T-helper 2 cell treated with Interferon-gamma antibody and Interleukin-4, amounts not matched to agents 5 μg/mL and 100 μg/mL, for 36 hours (primary cell): ENCODE measurements around the gene COL4A2.

ENCODE experiments used
- DNase-seq: peaks from one replicate; pipeline ENCODE4 v3.0.0; 2021; ENCODE audit warnings: low spot score
- H3K27ac Mint-ChIP-seq: one replicate; pipeline ENCODE4 v1.8.0; 2021; ENCODE audit warnings: mild to moderate bottlenecking, mixed read lengths
- H3K27me3 Mint-ChIP-seq: one replicate; pipeline ENCODE4 v1.8.0; 2021; ENCODE audit warnings: low read depth, mixed read lengths
- H3K36me3 Mint-ChIP-seq: one replicate; pipeline ENCODE4 v1.8.0; 2021; ENCODE audit warnings: low read depth, mixed read lengths
- H3K4me1 Mint-ChIP-seq: one replicate; pipeline ENCODE4 v1.8.0; 2021; ENCODE audit warnings: low read depth, mixed read lengths
- H3K4me3 Mint-ChIP-seq: one replicate; pipeline ENCODE4 v1.8.0; 2022; ENCODE audit warnings: mild to moderate bottlenecking, moderate library complexity, mixed read lengths
- H3K9me3 Mint-ChIP-seq: one replicate; pipeline ENCODE4 v1.8.0; 2021; ENCODE audit warnings: mixed read lengths

The COL4A2 gene

DNA sequence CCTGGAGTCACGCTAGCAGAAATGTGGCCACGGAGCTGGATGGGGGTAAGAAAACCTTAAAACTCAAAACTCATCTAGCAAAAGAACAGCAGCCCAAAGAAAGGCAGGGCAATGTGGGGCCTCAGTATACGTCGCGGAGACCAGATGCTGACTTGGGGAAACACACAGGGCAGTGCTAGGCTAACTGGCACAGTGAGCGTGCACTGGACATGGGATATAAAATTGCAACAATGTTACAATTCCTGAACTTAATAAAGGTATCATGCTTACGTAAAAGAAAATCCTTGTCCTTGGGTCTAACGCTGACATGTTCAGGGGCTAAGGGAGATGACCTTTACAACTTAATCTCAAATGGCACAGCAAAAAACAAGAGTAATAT lies 40.7 kb upstream of the COL4A2 start:
- no peaks in the 10 kb centered on the region for H3K36me3 Mint-ChIP-seq
- no peaks in the 10 kb centered on the region for H3K9me3 Mint-ChIP-seq
- H3K4me1 Mint-ChIP-seq = no peaks in the 10 kb centered on the region
- no peak for DNase-seq
- no peak overlapping the region for H3K4me3 Mint-ChIP-seq
- peaks cover 14% of the 10 kb centered on the region for H3K27me3 Mint-ChIP-seq
- H3K27ac Mint-ChIP-seq = no peak overlapping the region

DNA sequence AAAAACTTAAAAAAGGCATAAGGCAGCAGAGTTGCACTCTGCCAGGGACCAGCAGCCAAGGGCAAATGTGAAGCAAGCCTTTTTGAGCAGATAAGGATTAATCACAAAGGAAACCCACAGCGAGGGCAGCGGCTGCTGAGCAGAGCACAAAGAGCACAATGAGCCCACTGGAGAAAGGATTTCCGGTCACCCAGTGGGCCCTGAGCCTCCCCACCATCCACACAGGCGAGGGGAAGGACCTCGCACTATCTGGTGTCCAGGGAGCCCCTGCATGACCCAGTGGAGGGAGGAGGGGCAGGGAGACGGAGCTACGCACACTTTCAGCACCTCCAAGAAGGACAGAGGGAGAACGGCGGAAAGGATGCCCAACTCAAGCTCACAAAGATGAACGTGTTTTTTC lies 40.1 kb upstream of the COL4A2 start:
- Mint-ChIP-seq H3K4me1 (no peaks in the 10 kb centered on the region), H3K4me3 (no peak overlapping the region), H3K27ac (no peak overlapping the region), H3K36me3 (no peaks in the 10 kb centered on the region), H3K27me3 (peaks cover 14% of the 10 kb centered on the region), H3K9me3 (no peaks in the 10 kb centered on the region)
- DNase-seq = no peak

DNA sequence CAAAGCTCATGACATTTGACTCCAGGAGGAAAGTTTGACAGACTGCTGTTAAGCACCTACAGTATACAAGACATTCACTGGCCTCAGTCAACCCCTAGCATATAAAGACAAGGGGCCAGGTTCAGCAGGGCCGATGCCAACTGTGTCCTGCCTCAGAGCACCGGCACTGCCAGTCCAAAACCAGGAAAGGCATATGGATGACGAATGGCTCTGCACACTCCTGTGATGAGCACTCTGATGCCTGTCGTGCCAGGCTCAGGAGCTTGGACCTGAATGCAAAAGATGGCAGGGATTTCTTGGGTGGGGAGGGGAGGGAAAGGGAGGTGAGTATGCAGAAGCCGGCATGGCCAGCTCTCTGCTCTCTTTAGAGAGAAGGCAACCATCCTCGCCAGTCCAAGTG lies 39.0 kb upstream of the COL4A2 start:
- Mint-ChIP-seq H3K27ac (no peak overlapping the region), H3K36me3 (no peaks in the 10 kb centered on the region), H3K9me3 (no peaks in the 10 kb centered on the region), H3K4me3 (no peak overlapping the region), H3K27me3 (peaks cover 13% of the 10 kb centered on the region), H3K4me1 (no peaks in the 10 kb centered on the region)
- no peak for DNase-seq

DNA sequence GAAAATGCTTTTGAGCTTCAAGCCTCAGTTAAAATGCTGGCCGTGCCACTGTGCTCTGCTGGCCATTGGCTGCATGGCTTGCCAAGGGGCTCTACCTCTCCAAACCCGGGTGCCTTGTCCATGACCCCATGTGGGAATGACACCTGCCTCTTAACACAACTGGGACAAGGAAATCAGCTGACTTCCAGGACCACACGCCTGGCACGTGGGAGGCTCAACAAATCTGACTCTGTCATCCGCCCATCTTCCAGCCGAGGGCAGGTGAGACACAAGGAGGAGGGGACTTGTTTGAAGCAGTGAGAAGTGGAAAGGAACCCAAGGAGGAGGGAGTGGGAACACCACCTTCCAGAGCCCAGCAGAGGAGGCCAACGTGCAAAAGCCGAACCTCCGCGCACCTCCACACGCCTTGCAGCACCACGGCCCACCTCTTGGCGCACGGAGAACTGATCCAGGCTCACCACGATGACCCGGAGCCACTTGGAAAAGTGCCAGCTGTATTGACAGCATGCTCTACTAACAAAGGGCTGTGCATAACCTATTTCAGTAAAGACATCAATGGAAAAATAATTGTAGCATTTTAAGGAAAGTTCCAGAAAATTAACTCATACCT lies 38.4 kb upstream of the COL4A2 start:
- Mint-ChIP-seq H3K9me3 (no peaks in the 10 kb centered on the region), H3K36me3 (no peaks in the 10 kb centered on the region), H3K27me3 (peaks cover 14% of the 10 kb centered on the region), H3K27ac (no peak overlapping the region), H3K4me3 (no peak overlapping the region), H3K4me1 (no peaks in the 10 kb centered on the region)
- DNase-seq = no peak

DNA sequence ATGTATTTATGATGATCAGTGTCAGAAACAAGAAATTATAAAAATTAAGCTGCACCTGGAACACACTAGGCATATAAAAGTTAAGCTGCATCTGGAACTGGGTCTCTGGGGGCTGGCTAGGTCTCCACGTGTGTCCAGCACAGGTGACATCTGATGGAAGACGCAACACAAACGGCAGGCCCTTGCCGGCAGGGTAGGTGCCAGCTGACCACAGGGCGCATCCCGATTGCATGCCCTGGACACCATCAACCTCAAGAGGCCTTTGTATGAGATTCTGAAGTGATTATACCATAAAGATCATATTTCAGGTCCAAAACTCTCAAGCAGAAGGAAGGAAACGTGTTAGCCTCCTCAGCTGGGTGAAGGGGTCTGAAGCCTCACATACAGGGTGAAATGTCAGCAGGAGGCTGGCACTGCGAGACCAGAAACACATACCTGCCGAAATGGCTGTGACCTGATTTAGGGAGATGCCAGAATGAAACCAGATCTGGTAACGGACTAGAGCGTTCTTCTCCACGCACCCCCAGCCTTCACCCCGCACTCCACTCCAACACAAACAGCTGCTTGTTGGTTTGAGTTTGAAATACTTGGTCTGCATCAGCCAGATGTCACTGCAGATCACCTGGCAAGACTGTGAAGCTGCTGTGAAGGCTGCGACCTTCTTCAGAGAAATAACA lies 37.4 kb upstream of the COL4A2 start:
- Mint-ChIP-seq H3K36me3 (no peaks in the 10 kb centered on the region), H3K4me3 (no peak overlapping the region), H3K4me1 (no peaks in the 10 kb centered on the region), H3K9me3 (no peaks in the 10 kb centered on the region), H3K27me3 (peaks cover 14% of the 10 kb centered on the region), H3K27ac (no peak overlapping the region)
- no peak for DNase-seq

DNA sequence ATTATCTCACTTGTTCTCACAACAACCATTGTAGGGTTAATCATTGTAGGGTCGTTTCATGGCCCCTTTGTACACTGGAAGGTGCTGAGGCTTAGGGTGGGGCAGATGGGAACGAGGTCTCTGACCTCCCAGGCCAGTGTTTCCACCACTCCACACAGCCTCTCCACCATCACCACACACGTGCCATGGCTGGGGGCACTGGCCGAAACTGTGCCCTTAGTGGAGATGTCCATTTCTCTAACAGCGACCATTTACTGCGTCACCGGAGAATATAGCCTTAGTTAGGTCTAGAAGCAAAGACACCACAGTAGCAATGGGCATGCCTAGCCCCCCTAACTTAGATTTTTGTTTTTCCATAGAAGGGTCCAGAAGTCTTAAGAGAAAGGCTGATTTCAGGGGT lies 36.6 kb upstream of the COL4A2 start:
- H3K36me3 Mint-ChIP-seq = no peaks in the 10 kb centered on the region
- no peaks in the 10 kb centered on the region for H3K9me3 Mint-ChIP-seq
- no peaks in the 10 kb centered on the region for H3K4me1 Mint-ChIP-seq
- H3K27ac Mint-ChIP-seq = no peak overlapping the region
- H3K27me3 Mint-ChIP-seq = peaks cover 13% of the 10 kb centered on the region
- no peak overlapping the region for H3K4me3 Mint-ChIP-seq
- DNase-seq = no peak

DNA sequence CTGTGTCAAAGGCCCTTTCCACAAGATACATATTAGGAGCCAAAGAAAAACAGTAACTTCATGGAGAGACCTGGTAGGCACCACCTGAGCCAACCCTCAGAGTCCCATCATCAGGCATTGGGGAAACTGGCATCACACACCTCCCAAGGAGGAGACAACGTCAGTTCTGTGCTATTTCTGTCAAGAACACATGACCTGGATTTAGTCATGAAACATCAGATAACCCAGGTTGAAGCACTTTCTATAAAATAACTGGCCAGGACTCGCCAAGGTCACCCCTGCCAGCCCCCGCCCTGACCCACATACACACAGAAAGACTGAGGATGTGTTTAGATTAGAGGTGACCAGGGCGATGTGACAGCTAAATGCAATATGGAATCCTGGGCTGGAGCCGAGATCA lies 35.8 kb upstream of the COL4A2 start:
- no peaks in the 10 kb centered on the region for H3K36me3 Mint-ChIP-seq
- H3K27ac Mint-ChIP-seq = no peak overlapping the region
- H3K4me3 Mint-ChIP-seq = no peak overlapping the region
- no peaks in the 10 kb centered on the region for H3K9me3 Mint-ChIP-seq
- no peak for DNase-seq
- peaks cover 13% of the 10 kb centered on the region for H3K27me3 Mint-ChIP-seq
- no peaks in the 10 kb centered on the region for H3K4me1 Mint-ChIP-seq

DNA sequence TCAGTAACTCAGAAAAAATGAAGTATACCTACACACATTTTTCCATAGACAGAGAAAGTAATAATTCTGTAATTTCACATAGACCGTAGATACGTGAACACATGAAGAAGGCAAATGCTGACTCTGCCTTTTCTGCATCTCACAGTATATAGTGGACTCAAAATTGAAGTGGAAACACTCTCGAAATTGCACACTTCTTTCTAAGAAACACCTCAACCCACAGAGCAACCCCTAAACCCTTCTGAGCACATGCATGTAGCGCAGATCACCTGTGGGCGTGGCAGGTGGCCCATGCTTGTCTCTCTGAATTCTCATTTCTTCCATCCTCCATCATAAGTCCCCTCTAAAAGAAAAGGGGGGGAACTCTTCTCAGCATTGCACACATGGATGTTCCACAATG lies 34.9 kb upstream of the COL4A2 start:
- peaks cover 13% of the 10 kb centered on the region for H3K27me3 Mint-ChIP-seq
- H3K27ac Mint-ChIP-seq = no peak overlapping the region
- DNase-seq = no peak
- H3K9me3 Mint-ChIP-seq = no peaks in the 10 kb centered on the region
- no peaks in the 10 kb centered on the region for H3K36me3 Mint-ChIP-seq
- H3K4me1 Mint-ChIP-seq = no peaks in the 10 kb centered on the region
- no peak overlapping the region for H3K4me3 Mint-ChIP-seq

DNA sequence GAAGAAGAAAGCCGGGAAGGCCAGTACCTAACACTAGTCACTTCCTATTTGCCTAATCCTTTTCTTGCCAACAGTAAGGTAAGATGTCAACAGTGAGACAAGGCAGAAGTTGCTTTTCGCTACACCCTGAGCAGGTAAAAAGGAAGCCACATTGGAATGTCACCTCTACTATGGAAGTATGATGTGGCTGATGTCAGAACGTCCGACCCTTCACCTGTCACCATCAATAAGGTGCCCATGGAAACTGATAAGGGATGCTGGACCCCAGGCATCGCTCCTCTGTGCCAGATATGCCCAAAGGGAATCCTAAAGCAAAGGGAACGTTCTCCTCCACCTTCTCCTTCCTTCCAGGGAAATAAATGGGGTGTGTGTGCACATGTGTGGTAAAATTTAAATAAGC lies 34.4 kb upstream of the COL4A2 start:
- Mint-ChIP-seq H3K9me3 (no peaks in the 10 kb centered on the region), H3K27ac (no peak overlapping the region), H3K4me3 (no peak overlapping the region), H3K36me3 (no peaks in the 10 kb centered on the region), H3K27me3 (peaks cover 13% of the 10 kb centered on the region), H3K4me1 (no peaks in the 10 kb centered on the region)
- no peak for DNase-seq

DNA sequence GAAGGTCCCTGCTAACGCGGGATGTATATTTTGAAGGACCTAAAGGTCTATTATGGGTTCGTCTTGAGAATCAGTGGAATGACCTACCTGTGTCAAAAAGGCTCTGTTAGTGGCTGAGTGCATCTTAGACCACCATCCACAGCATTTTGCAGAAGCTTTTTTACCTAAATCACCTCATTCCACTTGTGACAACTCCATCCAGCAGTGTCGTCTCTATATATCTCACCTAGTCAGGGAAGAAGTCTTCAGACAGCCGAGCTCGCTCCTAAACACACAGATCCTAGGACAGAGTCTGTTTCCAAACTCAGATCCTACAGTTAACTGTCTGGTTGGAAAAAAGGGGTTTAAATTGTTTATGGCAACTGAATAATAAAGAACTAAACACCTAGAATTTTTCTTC lies 33.8 kb upstream of the COL4A2 start:
- Mint-ChIP-seq H3K4me1 (no peaks in the 10 kb centered on the region), H3K27me3 (peaks cover 10% of the 10 kb centered on the region), H3K4me3 (no peak overlapping the region), H3K9me3 (no peaks in the 10 kb centered on the region), H3K36me3 (no peaks in the 10 kb centered on the region), H3K27ac (no peak overlapping the region)
- DNase-seq = no peak

DNA sequence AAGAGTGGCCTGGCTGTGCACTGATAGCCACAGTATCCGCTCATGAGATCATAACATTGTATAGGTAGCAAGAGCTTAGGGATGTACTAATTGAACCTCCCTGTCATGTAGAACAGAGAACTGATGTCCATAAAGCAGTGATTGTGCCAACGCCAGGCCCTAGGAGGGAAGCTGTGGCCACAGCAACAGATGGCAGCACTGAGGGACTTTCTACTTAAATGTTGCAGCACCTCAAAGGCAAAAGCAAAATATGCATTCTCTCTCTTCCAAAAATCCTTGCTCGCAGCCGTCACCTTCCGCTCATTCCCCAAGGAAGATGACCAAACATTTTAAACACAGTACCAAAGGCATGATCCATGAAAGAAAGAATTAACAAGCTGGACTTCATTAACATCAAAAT lies 32.4 kb upstream of the COL4A2 start:
- DNase-seq = no peak
- Mint-ChIP-seq H3K9me3 (no peaks in the 10 kb centered on the region), H3K27ac (no peak overlapping the region), H3K4me3 (no peak overlapping the region), H3K4me1 (no peaks in the 10 kb centered on the region), H3K36me3 (no peaks in the 10 kb centered on the region), H3K27me3 (peaks cover 13% of the 10 kb centered on the region)

DNA sequence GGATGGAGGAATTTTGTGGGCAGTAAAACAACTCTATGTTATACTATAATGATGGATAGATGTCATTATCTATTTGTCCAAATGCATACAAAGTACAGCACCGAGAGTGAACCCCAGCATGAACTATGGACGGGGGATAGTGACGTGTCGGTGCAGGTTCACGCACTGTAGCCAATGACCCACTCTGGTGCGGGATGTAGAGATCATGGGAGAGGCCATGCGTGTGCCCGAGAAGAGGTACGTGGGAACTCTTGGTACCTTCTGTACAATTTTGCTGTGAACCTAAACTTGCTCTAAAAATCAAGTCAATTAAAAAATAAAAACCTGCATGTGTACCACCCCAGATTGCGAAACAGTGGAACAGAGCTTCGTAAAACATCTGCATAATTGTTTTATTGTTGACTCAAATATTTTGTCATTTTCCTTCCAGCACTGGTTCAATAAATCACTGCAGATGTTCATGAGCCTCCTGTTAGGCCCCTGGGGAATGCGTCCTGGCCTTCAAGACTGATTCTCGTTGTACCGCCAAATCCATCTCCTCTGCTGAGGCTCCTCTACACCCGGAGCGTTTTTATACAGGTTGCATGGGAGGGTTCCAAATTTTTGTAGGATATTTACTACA lies 31.0 kb upstream of the COL4A2 start:
- Mint-ChIP-seq H3K9me3 (no peaks in the 10 kb centered on the region), H3K36me3 (no peaks in the 10 kb centered on the region), H3K27ac (no peak overlapping the region), H3K4me3 (no peak overlapping the region), H3K27me3 (peaks cover 17% of the 10 kb centered on the region), H3K4me1 (no peaks in the 10 kb centered on the region)
- DNase-seq = no peak

DNA sequence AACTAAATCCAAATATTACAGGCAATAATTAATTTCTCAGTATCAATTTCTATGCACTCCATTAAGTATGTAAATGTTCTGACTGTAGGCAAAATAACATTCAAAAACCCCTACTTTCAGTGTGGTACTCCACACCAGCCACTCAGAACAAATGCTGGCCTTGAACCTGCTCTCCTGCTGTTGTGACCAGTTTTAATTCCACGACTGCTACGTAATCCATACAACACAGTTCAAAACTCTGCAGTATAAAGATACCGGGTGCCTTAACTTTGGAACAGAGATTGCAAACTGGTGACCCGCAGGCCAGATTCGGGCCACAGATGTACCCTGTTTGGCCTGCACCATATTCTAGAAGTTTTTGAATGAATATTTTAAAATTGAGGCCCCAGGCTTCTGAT lies 30.5 kb upstream of the COL4A2 start:
- H3K4me3 Mint-ChIP-seq = no peak overlapping the region
- H3K4me1 Mint-ChIP-seq = no peaks in the 10 kb centered on the region

DNA sequence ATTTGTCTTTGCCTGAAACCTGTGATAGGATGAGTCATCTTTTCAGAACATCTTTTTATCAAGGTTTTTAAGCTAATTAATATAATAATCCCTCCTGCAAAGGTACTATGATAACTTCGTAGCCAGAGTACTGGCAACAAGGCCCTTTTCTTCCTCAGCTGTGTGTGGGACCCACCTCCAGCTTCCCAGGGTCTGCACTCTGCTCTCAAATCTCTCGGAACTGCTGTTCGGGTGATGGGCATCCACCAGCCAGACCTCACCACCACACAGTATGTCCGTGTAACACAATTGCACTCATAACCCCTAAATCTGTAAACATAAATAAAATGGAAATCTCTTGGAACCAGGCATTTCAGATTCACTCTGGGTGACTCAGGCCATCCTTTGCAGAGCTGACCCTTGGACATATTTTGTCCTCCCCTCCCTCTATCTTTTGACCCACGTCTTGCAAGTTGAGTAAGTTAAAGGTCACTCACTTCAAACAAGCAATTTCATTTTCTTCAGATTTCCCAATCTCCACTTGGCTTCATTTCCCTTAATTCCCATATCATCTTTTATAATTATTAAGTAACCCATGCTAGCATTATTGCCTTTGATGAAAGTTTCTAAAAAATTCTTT lies 29.6 kb upstream of the COL4A2 start:
- Mint-ChIP-seq H3K36me3 (no peaks in the 10 kb centered on the region), H3K27ac (no peak overlapping the region)

More for the DNA sequence above, 30.5 kb upstream of the COL4A2 start:
- Mint-ChIP-seq H3K27me3 (peaks cover 17% of the 10 kb centered on the region), H3K36me3 (no peaks in the 10 kb centered on the region), H3K9me3 (no peaks in the 10 kb centered on the region), H3K27ac (no peak overlapping the region)
- no peak for DNase-seq

More for the DNA sequence above, 29.6 kb upstream of the COL4A2 start:
- Mint-ChIP-seq H3K4me1 (no peaks in the 10 kb centered on the region), H3K9me3 (no peaks in the 10 kb centered on the region), H3K27me3 (peaks cover 13% of the 10 kb centered on the region), H3K4me3 (no peak overlapping the region)
- DNase-seq = no peak
